Embryonic facial prominence (tissue), 1 donor: ENCODE results near the gene COL9A3.

Source experiments
- DNase-seq: peaks from one replicate; pipeline ENCODE4 v3.0.0-alpha.2; 2016; ENCODE audit errors: extremely low spot score

COL9A3 gene

DNA sequence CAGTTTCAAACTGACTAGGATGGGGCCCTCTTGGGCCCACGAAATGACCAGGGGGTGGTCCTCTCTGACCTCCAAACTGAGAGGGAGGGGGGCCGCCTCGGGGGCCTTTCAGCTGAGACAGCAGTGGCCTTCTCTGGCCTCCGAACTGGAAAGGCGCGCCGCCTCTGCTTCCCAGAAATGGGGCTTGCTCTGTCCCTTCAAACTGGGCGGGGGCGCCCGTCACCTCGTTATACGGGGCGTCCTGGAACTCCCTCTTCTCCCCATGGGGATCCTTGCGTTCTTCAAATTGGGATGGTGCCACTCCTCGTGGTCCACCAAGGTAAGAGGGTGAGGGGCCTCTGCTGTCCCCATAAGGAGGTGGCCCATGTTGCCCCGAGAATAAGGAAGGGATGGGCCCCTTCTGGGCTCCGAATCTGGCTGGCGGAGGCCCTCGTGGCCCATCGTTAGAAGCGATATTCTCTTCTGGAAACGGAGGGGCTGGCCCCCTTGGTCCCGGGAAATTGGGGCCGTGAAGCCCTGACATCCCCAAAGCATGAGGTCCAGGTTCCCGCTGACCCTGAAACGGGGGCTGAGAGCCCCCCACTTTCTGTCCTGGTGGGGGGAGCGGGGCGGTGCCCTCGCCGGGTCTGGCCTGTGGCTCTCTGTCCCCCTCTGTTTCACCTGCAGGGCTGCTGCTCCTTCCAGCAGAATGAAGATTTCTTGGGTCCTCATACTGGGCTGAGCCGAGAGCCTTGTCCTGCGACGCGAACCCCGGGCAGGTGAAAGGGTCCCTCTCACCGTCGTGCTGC is 63.5 kb downstream of the COL9A3 start:
- DNase-seq: no peak

GRCh38 chr20:62880935-62881661 is 64.2 kb downstream of the COL9A3 start:
- DNase-seq: no peak

- no peak for DNase-seq
Observed at GRCh38 chr20:62881662-62882395, 65.0 kb downstream of the COL9A3 start.

DNA sequence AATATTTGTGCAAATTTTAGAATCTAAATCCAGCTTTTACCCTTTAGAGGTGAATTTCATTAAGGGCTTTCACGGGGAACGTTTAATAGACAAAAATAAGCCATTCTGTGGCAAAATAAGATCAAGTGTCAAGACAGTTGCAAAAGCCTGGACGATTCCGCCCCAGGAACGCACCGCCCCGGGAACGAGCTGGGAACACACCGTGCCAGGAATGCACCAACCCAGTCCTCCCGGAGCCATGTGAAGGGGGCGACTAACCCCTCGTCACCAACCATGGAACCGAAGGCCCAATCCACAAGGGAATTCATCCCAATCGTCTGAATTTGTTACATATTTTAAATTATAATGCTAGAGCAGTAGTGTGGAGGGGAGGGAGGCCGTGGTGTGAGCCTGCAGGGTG is 65.6 kb downstream of the COL9A3 start:
- DNase-seq: no peak

GRCh38 chr20:62884556-62884955 is 67.7 kb downstream of the COL9A3 start:
- DNase-seq: no peak

GRCh38 chr20:62885046-62885895 is 68.4 kb downstream of the COL9A3 start:
- DNase-seq: no peak

GRCh38 chr20:62885896-62886708 is 69.3 kb downstream of the COL9A3 start:
- DNase-seq: no peak

GRCh38 chr20:62886709-62887058 is 69.8 kb downstream of the COL9A3 start:
- no peak for DNase-seq

DNA sequence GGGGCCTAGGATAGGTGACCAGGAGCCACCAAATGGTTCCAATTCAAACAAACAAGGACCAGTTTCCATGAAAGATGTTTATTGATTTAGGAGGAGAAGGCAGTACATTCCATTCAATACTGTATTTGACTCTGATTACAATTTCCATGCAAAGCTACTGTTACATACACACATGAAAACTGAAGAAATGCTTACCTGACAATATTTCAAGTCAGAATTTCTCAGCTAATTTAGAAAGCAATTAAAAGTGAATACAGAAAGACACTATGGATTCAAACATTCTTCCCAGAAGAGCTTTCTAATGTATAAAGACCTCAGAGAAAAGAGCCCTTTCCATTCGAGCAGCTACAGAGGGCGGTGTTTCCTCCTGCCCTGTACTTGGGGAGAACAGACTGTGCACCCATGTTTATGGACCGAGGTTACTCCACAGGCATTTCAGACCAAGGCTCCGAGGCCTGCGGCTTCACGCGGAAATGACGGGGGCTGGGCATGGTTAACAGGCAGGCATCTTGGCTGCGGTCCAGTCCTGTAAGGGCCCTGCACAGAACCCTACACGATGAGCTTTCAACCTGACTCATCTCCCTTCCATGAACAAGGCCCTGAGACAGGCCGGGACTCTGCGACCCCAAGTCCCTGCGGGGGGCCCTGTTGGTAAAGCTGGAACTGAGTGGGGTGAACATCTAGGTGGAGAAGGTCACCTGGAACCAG is 70.5 kb downstream of the COL9A3 start:
- DNase-seq: no peak

- no peak for DNase-seq
Observed at GRCh38 chr20:62887860-62888239, 71.0 kb downstream of the COL9A3 start.

DNA sequence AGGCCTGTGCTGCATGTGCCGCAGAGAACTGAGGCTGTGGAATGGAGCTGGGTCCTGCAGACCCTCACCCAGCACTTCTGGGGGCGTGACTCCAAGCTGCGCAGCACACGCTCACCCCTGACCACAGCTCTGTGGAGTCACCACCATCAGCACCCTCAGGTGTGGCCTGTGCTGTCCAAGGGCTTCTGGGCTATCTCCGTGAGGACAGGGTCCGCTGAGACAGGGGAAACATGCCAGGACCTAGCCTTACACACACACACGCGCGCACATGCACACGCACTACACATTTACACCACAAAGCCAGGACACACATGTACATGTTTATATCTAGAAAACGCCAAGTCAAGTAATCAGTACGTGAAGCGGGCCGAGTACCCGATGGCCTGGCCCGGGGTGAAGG is 71.6 kb downstream of the COL9A3 start:
- DNase-seq: no peak

DNA sequence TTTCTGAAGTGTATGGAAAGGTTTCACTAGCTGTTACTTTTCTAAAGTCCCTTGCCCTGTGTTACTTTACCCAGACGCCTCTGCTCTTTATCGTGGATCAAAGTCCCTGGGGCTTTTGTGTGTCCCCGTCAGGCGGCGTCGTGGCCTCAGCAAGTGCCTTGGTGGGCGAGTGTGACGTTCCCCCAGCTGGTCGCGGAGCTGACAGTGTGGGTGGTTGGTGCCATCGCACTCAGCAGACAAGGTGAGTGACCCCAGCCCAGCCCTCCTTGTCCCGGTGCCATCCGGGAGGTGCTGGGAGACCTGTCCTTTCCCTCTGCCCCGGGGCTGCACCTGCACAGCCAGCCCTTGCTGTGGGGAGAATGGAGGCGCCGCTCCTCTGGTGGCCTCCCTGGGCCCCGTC is 72.1 kb downstream of the COL9A3 start:
- no peak for DNase-seq

- no peak for DNase-seq
Observed at GRCh38 chr20:62889411-62889810, 72.6 kb downstream of the COL9A3 start.

- DNase-seq: no peak
Observed at GRCh38 chr20:62889871-62890270, 73.0 kb downstream of the COL9A3 start.

DNA sequence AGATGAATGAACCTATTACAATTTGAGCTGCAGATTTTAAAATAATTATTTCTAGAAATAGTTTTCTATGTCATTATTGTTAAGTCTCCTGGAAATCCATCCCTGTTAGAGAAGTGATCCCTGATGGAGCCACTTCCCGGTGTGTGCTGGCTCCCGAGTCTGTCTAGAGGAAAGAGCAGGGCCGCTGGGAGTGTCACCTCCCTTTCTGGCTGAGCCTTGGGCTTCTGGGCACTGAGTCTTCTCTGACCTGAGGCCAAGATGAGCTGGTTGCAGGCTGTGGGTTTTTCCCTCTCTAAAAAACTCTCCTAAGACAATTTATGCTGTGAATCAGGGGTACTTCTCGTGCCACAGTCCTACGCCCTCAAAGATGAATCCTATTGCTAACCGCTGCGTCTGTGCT is 73.6 kb downstream of the COL9A3 start:
- no peak for DNase-seq
